ENCODE results near the gene GRIN2D.

The GRIN2D gene

GRCh38 chr19:48441360-48442050 is 48.0 kb downstream of the GRIN2D start:
- DNase-seq (ENCODE audit: low spot score), result no peak

GRCh38 chr19:48442116-48443035 is 48.9 kb downstream of the GRIN2D start:
- DNase-seq (ENCODE audit: low spot score), result no peak

- DNase-seq (ENCODE audit: low spot score), result no peak
These were observed 49.8 kb downstream of the GRIN2D start for GRCh38 chr19:48443256-48443655.
